HL-60 (cell line): ENCODE measurements around the gene FAM9C.

Experiments
- GABPA ChIP-seq: IDR thresholded peaks from 2 replicates; pipeline ENCODE4 v1.6.1; 2012; ENCODE audit warnings: low read depth
- POLR2AphosphoS5 ChIP-seq: IDR thresholded peaks from 2 replicates; pipeline ENCODE4 v1.6.1; 2012; ENCODE audit warnings: low read depth
- TF ChIP-seq, protein P1 (sequence below): IDR thresholded peaks from one replicate; pipeline ENCODE4 v1.5.1; 2011; ENCODE audit warnings: low read length, control low read depth, inconsistent platforms; ENCODE audit not compliant: insufficient read depth

DNA sequence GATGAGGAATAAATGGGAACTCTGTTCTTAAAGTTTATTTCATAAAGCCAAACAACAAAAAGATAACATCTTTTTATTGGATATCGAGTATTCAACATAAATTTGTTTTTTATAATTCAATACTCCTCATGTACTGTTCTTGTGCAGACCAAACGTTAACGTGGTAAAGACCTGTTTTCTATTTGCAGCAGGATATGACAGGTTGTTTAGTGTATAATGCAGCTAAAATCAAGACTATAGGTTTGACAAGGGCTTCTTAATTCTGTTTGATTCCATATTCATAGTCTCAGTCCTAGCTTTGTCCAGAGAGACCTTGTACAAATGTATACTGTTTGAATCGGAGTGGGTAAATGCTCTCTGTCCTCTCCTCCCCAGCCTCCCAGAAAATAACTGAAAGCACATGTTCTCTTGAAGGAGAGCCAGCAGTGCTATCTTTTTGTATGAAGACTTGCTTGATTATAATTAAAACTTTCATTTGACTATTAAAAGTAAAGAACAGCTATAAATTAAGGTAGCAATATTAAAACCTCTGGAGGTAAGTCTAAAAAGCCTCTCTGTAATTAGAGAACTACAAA is 51.8 kb downstream of the FAM9C start:
- TF ChIP-seq, protein P1, sequence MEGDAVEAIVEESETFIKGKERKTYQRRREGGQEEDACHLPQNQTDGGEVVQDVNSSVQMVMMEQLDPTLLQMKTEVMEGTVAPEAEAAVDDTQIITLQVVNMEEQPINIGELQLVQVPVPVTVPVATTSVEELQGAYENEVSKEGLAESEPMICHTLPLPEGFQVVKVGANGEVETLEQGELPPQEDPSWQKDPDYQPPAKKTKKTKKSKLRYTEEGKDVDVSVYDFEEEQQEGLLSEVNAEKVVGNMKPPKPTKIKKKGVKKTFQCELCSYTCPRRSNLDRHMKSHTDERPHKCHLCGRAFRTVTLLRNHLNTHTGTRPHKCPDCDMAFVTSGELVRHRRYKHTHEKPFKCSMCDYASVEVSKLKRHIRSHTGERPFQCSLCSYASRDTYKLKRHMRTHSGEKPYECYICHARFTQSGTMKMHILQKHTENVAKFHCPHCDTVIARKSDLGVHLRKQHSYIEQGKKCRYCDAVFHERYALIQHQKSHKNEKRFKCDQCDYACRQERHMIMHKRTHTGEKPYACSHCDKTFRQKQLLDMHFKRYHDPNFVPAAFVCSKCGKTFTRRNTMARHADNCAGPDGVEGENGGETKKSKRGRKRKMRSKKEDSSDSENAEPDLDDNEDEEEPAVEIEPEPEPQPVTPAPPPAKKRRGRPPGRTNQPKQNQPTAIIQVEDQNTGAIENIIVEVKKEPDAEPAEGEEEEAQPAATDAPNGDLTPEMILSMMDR: no peak
- TF ChIP-seq POLR2AphosphoS5 (no peak), GABPA (no peak)
